PC-9 (cell line): ENCODE data around the gene ECHDC1. TPM values are rescaled to one million over a fixed set of nuclear protein-coding genes. Genes with fewer than 3 reads are reported as not detected.
"Not testable (repeated sequence)": the region's sequence is repeated elsewhere in the genome, so short reads cannot be mapped to it uniquely, and the experiment has no call there.

Experiments
- BruUV-seq: library from RNA; stranded (reverse); fragments of 400-500 nt; replicated peaks from 2 replicates; lab custom pipeline; 2021; lab: Mats Ljungman, UMichigan
- CTCF ChIA-PET: fragments of 300-600 bp; sonication (Branson Sonifier 250); formaldehyde crosslinking; loops from one replicate; lab custom pipeline; 2022; ENCODE audit warnings: antibody characterized with exemption; lab: Charles Lee
- POLR2A ChIA-PET: fragments of 300-600 bp; sonication (Branson Sonifier 250); formaldehyde crosslinking; loops from one replicate; lab custom pipeline; 2022; ENCODE audit warnings: antibody characterized with exemption; ENCODE audit not compliant: unreplicated experiment; lab: Charles Lee
- DNase-seq, 2 experiments: peaks; one replicate each; pipeline versions ENCODE4 v3.0.0 to v3.0.0-alpha.2; 2015 to 2022; ENCODE audit warnings: mixed read lengths in 1 of 2
- H2AFZ ChIP-seq: fragments of 200-600 bp; sonication (generic); 2 replicates; pipeline ENCODE4 v1.8.1; 2017; ENCODE audit warnings: antibody characterized with exemption
- H3F3A ChIP-seq: fragments of 200-600 bp; sonication (generic); 2 replicates; pipeline ENCODE4 v1.8.1; 2017; ENCODE audit warnings: antibody characterized with exemption, mild to moderate bottlenecking, low read depth; ENCODE audit not compliant: insufficient read depth
- H3K27ac ChIP-seq: fragments of 200-600 bp; sonication (generic); 2 replicates; pipeline ENCODE4 v1.6.1; 2016; ENCODE audit warnings: mixed run types
- H3K27me3 ChIP-seq: fragments of 200-600 bp; sonication (generic); 2 replicates; pipeline ENCODE4 v1.6.1; 2016; ENCODE audit warnings: low read depth, mixed run types; ENCODE audit not compliant: insufficient read depth
- H3K36me3 ChIP-seq: fragments of 200-600 bp; sonication (generic); 2 replicates; pipeline ENCODE4 v1.6.1; 2016; ENCODE audit warnings: low read depth, mixed run types
- H3K4me1 ChIP-seq: fragments of 200-600 bp; sonication (generic); replicated peaks from 2 replicates; pipeline ENCODE4 v1.6.1; 2016; ENCODE audit warnings: mixed run types; ENCODE audit not compliant: insufficient read depth
- H3K4me2 ChIP-seq: fragments of 200-600 bp; sonication (generic); 2 replicates; pipeline ENCODE4 v1.6.1; 2017; ENCODE audit warnings: mixed run types
- H3K4me3 ChIP-seq: fragments of 200-600 bp; sonication (generic); 2 replicates; pipeline ENCODE4 v1.6.1; 2016; ENCODE audit warnings: mixed run types
- H3K79me2 ChIP-seq: fragments of 200-600 bp; sonication (generic); 2 replicates; pipeline ENCODE4 v1.6.1; 2017; ENCODE audit warnings: low read depth, mixed run types
- H3K9me2 ChIP-seq: fragments of 200-600 bp; sonication (generic); 2 replicates; pipeline ENCODE4 v1.8.1; 2017; ENCODE audit warnings: mild to moderate bottlenecking; ENCODE audit not compliant: insufficient read depth
- H3K9me3 ChIP-seq: fragments of 200-600 bp; sonication (generic); 2 replicates; pipeline ENCODE4 v1.8.1; 2016; ENCODE audit warnings: low read depth; ENCODE audit not compliant: insufficient read depth
- H4K20me1 ChIP-seq: fragments of 200-600 bp; sonication (generic); 2 replicates; pipeline ENCODE4 v1.8.1; 2017; ENCODE audit not compliant: insufficient read depth
- CTCF ChIP-seq: fragments of 200-600 bp; sonication (generic); conservative IDR thresholded peaks from 2 replicates; pipeline ENCODE4 v1.6.1; 2017; ENCODE audit warnings: mixed run types, antibody characterized with exemption, mild to moderate bottlenecking, moderate library complexity
- EZH2 ChIP-seq: fragments of 200-600 bp; sonication (generic); IDR thresholded peaks from 2 replicates; pipeline ENCODE4 v1.8.0; 2017; ENCODE audit warnings: antibody characterized with exemption, low read depth
- intact Hi-C: fragments of 100-400 bp; cut with micrococcal nuclease; formaldehyde crosslinking; loops from one replicate; pipeline ENCODE4 v1.10.0; 2022; ENCODE audit not compliant: unreplicated experiment
- total RNA-seq: library from RNA; stranded (reverse); gene quantifications from 2 replicates; pipeline ENCODE4 v1.2.3, GENCODE V29; 2021

ECHDC1 gene
- total RNA-seq, 1 experiment from 2014 or later = 50.4 TPM

GRCh38 chr6:127338936-127339335 is 4.5 kb downstream of the ECHDC1 start:
- POLR2A ChIA-PET = no interaction called here
- Histone ChIP-seq H3K36me3 (peaks cover 9% of the 10 kb centered on the region; the same call in 1 of the 2 replicates), H2AFZ (no peak overlapping the region), H3K9me3 (no peaks in the 10 kb centered on the region), H3K27ac (0 out of 2 replicates have a peak overlapping the region, but pooled peaks have one; percentile 3), H3K9me2 (no peaks in the 10 kb centered on the region), H3F3A (no peaks in the 10 kb centered on the region), H3K79me2 (peaks cover 87% of the 10 kb centered on the region), H3K4me2 (peak overlapping the region; percentile 42), H3K4me3 (no peak overlapping the region), H3K4me1 (peaks cover 44% of the 10 kb centered on the region), H4K20me1 (no peaks in the 10 kb centered on the region; the same call in none of the 2 replicates), H3K27me3 (no peaks in the 10 kb centered on the region)
- no peak for DNase-seq
- TF ChIP-seq CTCF = no peak
- TF ChIP-seq EZH2 = no peak
- BruUV-seq = no TSS peak
- intact Hi-C loops = no loop called here
- CTCF ChIA-PET = no interaction called here

GRCh38 chr6:127332383-127332961 is 10.9 kb downstream of the ECHDC1 start:
- intact Hi-C loops = no loop called here
- TF ChIP-seq CTCF = no peak
- TF ChIP-seq EZH2 = no peak
- no TSS peak for BruUV-seq
- Histone ChIP-seq H4K20me1 (no peaks in the 10 kb centered on the region; the same call in 1 of the 2 replicates), H3K36me3 (peaks cover 15% of the 10 kb centered on the region; the same call in 1 of the 2 replicates), H2AFZ (no peak overlapping the region), H3K4me2 (no peak overlapping the region), H3K9me2 (no peaks in the 10 kb centered on the region), H3K4me1 (no peaks in the 10 kb centered on the region), H3K9me3 (no peaks in the 10 kb centered on the region), H3K79me2 (peaks cover 29% of the 10 kb centered on the region), H3F3A (no peaks in the 10 kb centered on the region), H3K4me3 (no peak overlapping the region), H3K27me3 (no peaks in the 10 kb centered on the region), H3K27ac (no peak overlapping the region)
- POLR2A ChIA-PET = no interaction called here
- no peak for DNase-seq
- CTCF ChIA-PET = no interaction called here

- H3F3A ChIP-seq, H3K27ac ChIP-seq, DNase-seq, H3K4me1 ChIP-seq, H2AFZ ChIP-seq, BruUV-seq, H4K20me1 ChIP-seq, H3K9me2 ChIP-seq, H3K4me2 ChIP-seq, intact Hi-C loops, H3K9me3 ChIP-seq, H3K27me3 ChIP-seq, H3K4me3 ChIP-seq: not testable (repeated sequence)
- H3K36me3 ChIP-seq = peaks cover 22% of the 10 kb centered on the region
- ChIA-PET POLR2A (interaction anchor here (0.7 kb wide), 1 partner anchor 114 kb away, joined by 3 read pairs; no protein-coding TSS in a partner anchor), CTCF (interaction anchor here (0.6 kb wide), 1 partner anchor 9 kb away, joined by 9 read pairs; no protein-coding TSS in a partner anchor)
- peaks cover 17% of the 10 kb centered on the region for H3K79me2 ChIP-seq
Observed at GRCh38 chr6:127331256-127331655, 12.2 kb downstream of the ECHDC1 start.
